H1 (cell line): ENCODE results near the gene TSHZ2. TPM values are rescaled to one million over a fixed set of nuclear protein-coding genes. Genes with fewer than 3 reads are reported as not detected.

Source experiments
- CTCF ChIA-PET: fragments of 300-600 bp; sonication (Branson Sonifier 250); formaldehyde crosslinking; loops from one replicate; lab custom pipeline; 2021; ENCODE audit not compliant: partially characterized antibody; lab: Charles Lee
- POLR2A ChIA-PET: fragments of 300-600 bp; sonication (Branson Sonifier 250); formaldehyde crosslinking; loops from one replicate; lab custom pipeline; 2021; ENCODE audit warnings: inconsistent platforms; ENCODE audit not compliant: partially characterized antibody; lab: Charles Lee
- DNase-seq, 2 experiments: peaks; one replicate each; pipeline versions ENCODE4 v3.0.0 to v3.0.0-alpha.2; 2010 to 2022; ENCODE audit warnings: low spot score in 2 of 2, low read depth in 1 of 2, mixed read lengths in 1 of 2
- FAIRE-seq: peaks from 2 replicates; lab custom pipeline; 2011; peaks lifted over from hg19 to GRCh38; lab: Jason Lieb, UNC
- H2AFZ ChIP-seq: 2 replicates; pipeline ENCODE4 v1.8.1; 2012; ENCODE audit warnings: low read length, inconsistent platforms
- H2AK5ac ChIP-seq: 2 replicates; pipeline ENCODE4 v1.6.1; 2013; ENCODE audit warnings: low read depth, low read length
- H2BK120ac ChIP-seq: replicated peaks from 2 replicates; pipeline ENCODE3; 2013; ENCODE audit warnings: low read depth, low read length, inconsistent platforms
- H2BK12ac ChIP-seq: 2 replicates; pipeline ENCODE4 v1.6.1; 2013; ENCODE audit warnings: low read depth, low read length
- H2BK15ac ChIP-seq: 2 replicates; pipeline ENCODE4 v1.6.1; 2013; ENCODE audit warnings: low read length
- H2BK20ac ChIP-seq: 2 replicates; pipeline ENCODE4 v1.6.1; 2013; ENCODE audit warnings: low read length
- H2BK5ac ChIP-seq: 2 replicates; pipeline ENCODE4 v1.6.1; 2013; ENCODE audit warnings: low read depth, low read length
- H3K14ac ChIP-seq: 2 replicates; pipeline ENCODE4 v1.6.1; 2013; ENCODE audit warnings: inconsistent platforms; ENCODE audit not compliant: insufficient read length
- H3K18ac ChIP-seq: 2 replicates; pipeline ENCODE4 v1.6.1; 2013; ENCODE audit warnings: low read length; ENCODE audit errors: extremely low read depth
- H3K23ac ChIP-seq: 2 replicates; pipeline ENCODE4 v1.6.1; 2013; ENCODE audit warnings: inconsistent platforms; ENCODE audit not compliant: insufficient read length
- H3K23me2 ChIP-seq: 2 replicates; pipeline ENCODE4 v1.6.1; 2013; ENCODE audit warnings: low read depth, low read length
- H3K27ac ChIP-seq: 2 replicates; pipeline ENCODE4 v1.6.1; 2011; ENCODE audit warnings: low read depth, low read length, inconsistent platforms
- H3K27me3 ChIP-seq, 4 experiments: replicated peaks in 1 of 4; 1 replicate in 1 of 4; 2 replicates in 3 of 4; pipeline versions ENCODE4 v1.6.1 to v1.8.1; 2011 to 2013; ENCODE audit warnings: low read length in 3 of 4, mild to moderate bottlenecking in 3 of 4, inconsistent platforms in 2 of 4, mixed read lengths in 2 of 4, moderate library complexity in 1 of 4; ENCODE audit not compliant: control insufficient read depth in 3 of 4, insufficient read depth in 3 of 4; ENCODE audit errors: extremely low read depth in 1 of 4
- H3K36me3 ChIP-seq, 4 experiments: 2 replicates each; pipeline versions ENCODE4 v1.6.1 to v1.8.1; 2011 to 2013; ENCODE audit warnings: mild to moderate bottlenecking in 4 of 4, low read length in 3 of 4, moderate library complexity in 2 of 4, control low read depth in 1 of 4, inconsistent platforms in 1 of 4; ENCODE audit not compliant: insufficient read depth in 4 of 4, control insufficient read depth in 2 of 4
- H3K4ac ChIP-seq: replicated peaks from 2 replicates; pipeline ENCODE3; 2013; ENCODE audit warnings: low read length, low read depth, mixed read lengths, inconsistent platforms; ENCODE audit not compliant: insufficient read length
- H3K4me1 ChIP-seq, 4 experiments: replicated peaks in 1 of 4; 1 replicate in 1 of 4; 2 replicates in 3 of 4; pipeline versions ENCODE4 v1.6.1 to v1.8.1; 2011 to 2013; ENCODE audit warnings: low read length in 3 of 4, inconsistent platforms in 2 of 4, mixed read lengths in 1 of 4; ENCODE audit not compliant: insufficient read depth in 4 of 4, control insufficient read depth in 3 of 4
- H3K4me2 ChIP-seq, 2 experiments: 2 replicates each; pipeline versions ENCODE4 v1.6.1 to v1.8.1; 2011 to 2013; ENCODE audit warnings: low read depth in 2 of 2, low read length in 2 of 2, control low read depth in 1 of 2, inconsistent platforms in 1 of 2, mild to moderate bottlenecking in 1 of 2; ENCODE audit not compliant: insufficient read depth in 1 of 2
- H3K4me3 ChIP-seq, 4 experiments: fragments of 200-600, 300-600 bp in 1 of 4; sonication (generic), shearing (Covaris generic), sonication (Bioruptor Twin) in 1 of 4; 2 replicates each; pipeline versions ENCODE4 v1.5.1 to v1.8.1; 2011 to 2016; ENCODE audit warnings: low read length in 4 of 4, low read depth in 3 of 4, control low read depth in 2 of 4, inconsistent platforms in 2 of 4, mild to moderate bottlenecking in 2 of 4, mixed read lengths in 1 of 4, moderate library complexity in 1 of 4; ENCODE audit not compliant: insufficient read depth in 2 of 4; ENCODE audit errors: extremely low read depth in 1 of 4
- H3K56ac ChIP-seq: replicated peaks from 2 replicates; pipeline ENCODE3; 2013; ENCODE audit warnings: low read depth, mild to moderate bottlenecking, mixed read lengths, low read length, inconsistent platforms; ENCODE audit not compliant: insufficient read length
- H3K79me1 ChIP-seq: 2 replicates; pipeline ENCODE4 v1.6.1; 2013; ENCODE audit warnings: low read depth, low read length, control low read depth
- H3K79me2 ChIP-seq, 2 experiments: 2 replicates each; pipeline versions ENCODE4 v1.6.1 to v1.8.1; 2012 to 2013; ENCODE audit warnings: low read length in 2 of 2, mild to moderate bottlenecking in 2 of 2, inconsistent platforms in 1 of 2; ENCODE audit not compliant: insufficient read depth in 2 of 2, control insufficient read depth in 1 of 2
- H3K9ac ChIP-seq, 4 experiments: replicated peaks in 1 of 4; 1 replicate in 1 of 4; 2 replicates in 3 of 4; pipeline versions ENCODE4 v1.6.1 to v1.8.1; 2011 to 2013; ENCODE audit warnings: low read depth in 3 of 4, low read length in 3 of 4, control low read depth in 2 of 4, mild to moderate bottlenecking in 2 of 4, moderate library complexity in 2 of 4, inconsistent platforms in 1 of 4; ENCODE audit errors: extremely low read depth in 1 of 4
- H3K9me3 ChIP-seq, 2 experiments: 2 replicates each; pipeline versions ENCODE4 v1.6.1 to v1.8.1; 2012 to 2013; ENCODE audit warnings: mild to moderate bottlenecking in 2 of 2, moderate library complexity in 2 of 2, control low read depth in 1 of 2, inconsistent platforms in 1 of 2, low read depth in 1 of 2, low read length in 1 of 2, mixed read lengths in 1 of 2; ENCODE audit not compliant: insufficient read depth in 2 of 2
- H4K20me1 ChIP-seq, 2 experiments: replicated peaks in 1 of 2; 2 replicates each; pipeline versions ENCODE3 to v1.8.1; 2011 to 2013; ENCODE audit warnings: inconsistent platforms in 2 of 2, low read length in 2 of 2, mild to moderate bottlenecking in 1 of 2; ENCODE audit not compliant: insufficient read depth in 2 of 2, control insufficient read depth in 1 of 2
- H4K5ac ChIP-seq: 2 replicates; pipeline ENCODE4 v1.6.1; 2013; ENCODE audit warnings: low read length, low read depth, mixed read lengths, inconsistent platforms; ENCODE audit not compliant: insufficient read length
- H4K8ac ChIP-seq: 2 replicates; pipeline ENCODE4 v1.8.0; 2013; ENCODE audit warnings: mild to moderate bottlenecking, moderate library complexity, low read length, inconsistent platforms; ENCODE audit not compliant: insufficient read depth; ENCODE audit errors: extremely low read depth
- H4K91ac ChIP-seq: replicated peaks from 2 replicates; pipeline ENCODE3; 2013; ENCODE audit warnings: low read length, mixed read lengths, inconsistent platforms; ENCODE audit not compliant: insufficient read length
- BRCA1 ChIP-seq: IDR thresholded peaks from 2 replicates; pipeline ENCODE4 v1.6.1; 2012; ENCODE audit warnings: low read depth, low read length, improper control_type of control experiment
- CHD2 ChIP-seq: IDR thresholded peaks from 2 replicates; pipeline ENCODE4 v1.6.1; 2012; ENCODE audit warnings: low read length, improper control_type of control experiment
- SIN3A ChIP-seq, 2 experiments: IDR thresholded peaks in 1 of 2; conservative IDR thresholded peaks in 1 of 2; 2 replicates each; pipeline ENCODE4 v1.6.1; 2011 to 2012; ENCODE audit warnings: low read length in 2 of 2, improper control_type of control experiment in 1 of 2, low read depth in 1 of 2, mild to moderate bottlenecking in 1 of 2
- SP4 ChIP-seq: IDR thresholded peaks from 2 replicates; pipeline ENCODE4 v1.6.1; 2012; ENCODE audit warnings: low read length, inconsistent platforms
- SUZ12 ChIP-seq: fragments of 200-600 bp; sonication (generic); IDR thresholded peaks from 2 replicates; pipeline ENCODE4 v1.6.1; 2012; ENCODE audit warnings: mild to moderate bottlenecking, inconsistent platforms, low read length, moderate library complexity, mixed read lengths
- WGBS, 2 experiments: shearing (Covaris generic) in 1 of 2; methylation state at CpG; one replicate each; pipeline versions ENCODE4 v1.1.6 to v1.1.7; 2013 to 2015; ENCODE audit warnings: low lambda C conversion rate in 2 of 2, mixed read lengths in 2 of 2, inconsistent platforms in 1 of 2, low coverage in 1 of 2, missing lambda C conversion rate in 1 of 2; ENCODE audit not compliant: insufficient replicate concordance in 2 of 2, insufficient coverage in 1 of 2, insufficient read length in 1 of 2; ENCODE audit errors: extremely low coverage in 1 of 2, missing lambda C conversion rate in 1 of 2; 5-methylcytosine and 5-hydroxymethylcytosine counted together
- polyA plus RNA-seq, 7 experiments: library from polyadenylated mRNA; depleted of rRNA in 3 of 7; stranded (reverse) in 5 of 7; unstranded in 2 of 7; fragments of >200 nt in 5 of 7; fragments of 200-250 nt in 2 of 7; gene quantifications; 1 replicate in 5 of 7; 2 replicates in 1 of 7; 4 replicates in 1 of 7; pipeline versions ENCODE4 v1.2.1 to v1.2.3, GENCODE V29; 2011 to 2013; ENCODE audit warnings: missing spikeins in 2 of 7, mixed read lengths in 2 of 7
- total RNA-seq: library from RNA; stranded (reverse); fragmentation: NEBNext Ultra II Directional; extraction: Animal tissue kit (Norgen Biotek cat#: 25700); gene quantifications from 2 replicates; pipeline ENCODE4 v1.2.1, GENCODE V29; 2021

The TSHZ2 gene
- total and polyA plus RNA-seq, 2 of the 8 experiments (the other 6 are each of a cell fraction or from before 2014, with no cell fraction given) = 0.14 to 0.30 TPM

DNA sequence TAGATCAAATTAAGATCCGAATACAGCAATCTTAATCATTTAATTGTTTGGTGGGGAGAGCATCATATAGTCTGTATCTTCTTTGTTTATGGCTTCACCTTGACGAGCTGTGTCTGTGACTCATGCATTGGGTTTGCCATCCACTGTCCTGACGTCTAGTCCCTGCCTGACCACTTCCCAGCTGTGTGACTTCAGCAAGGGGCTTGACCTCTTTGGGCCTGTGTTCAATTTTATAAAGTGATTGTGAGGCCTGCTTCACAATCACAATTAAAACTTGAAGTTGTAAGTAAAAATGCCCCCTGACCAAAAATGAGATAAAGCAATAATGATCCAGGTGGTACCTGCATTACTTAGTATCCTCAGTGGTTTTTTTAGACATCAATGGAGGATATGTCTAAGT lies 412.2 kb downstream of the TSHZ2 start:
- POLR2A ChIA-PET = no interaction called here
- Histone ChIP-seq H3K79me2 (no peaks in the 10 kb centered on the region), H2BK120ac (no peak overlapping the region), H2BK12ac (no peak overlapping the region), H2AK5ac (no peak overlapping the region), H3K4me3 (no peak overlapping the region), H3K27ac (no peak overlapping the region), H3K23ac (no peak overlapping the region), H3K9me3 (no peaks in the 10 kb centered on the region), H4K91ac (no peak overlapping the region), H3K56ac (no peak overlapping the region), H4K8ac (no peak overlapping the region), H2BK5ac (no peak overlapping the region), H3K18ac (no peak overlapping the region), H3K79me1 (no peaks in the 10 kb centered on the region), H3K23me2 (no peaks in the 10 kb centered on the region), H3K14ac (no peak overlapping the region), H2AFZ (peak overlapping the region; percentile 39; the same call in 1 of the 2 replicates), H4K20me1 (no peaks in the 10 kb centered on the region), H3K4ac (no peak overlapping the region), H3K4me2 (no peak overlapping the region), H3K9ac (no peak overlapping the region), H3K27me3 (no peaks in the 10 kb centered on the region), H2BK15ac (0 out of 2 replicates have a peak overlapping the region, but pooled peaks have one; percentile 65), H3K36me3 (no peaks in the 10 kb centered on the region), H2BK20ac (no peak overlapping the region), H3K4me1 (peaks cover 0 to 4% (median 2%) of the 10 kb centered on the region in 4 experiments; a peak in 2 of 7 replicates), H4K5ac (no peak overlapping the region)
- WGBS, 2 experiments = 87% methylated on average over 3 of the region's 3 CpGs; no CpG with 5 or more reads in 1 of the 2 experiments
- CTCF ChIA-PET = interaction anchor here (0.6 kb wide), 1 partner anchor 524 kb away, joined by 3 read pairs; no protein-coding TSS in a partner anchor
- DNase-seq (no peak), FAIRE-seq (no peak)
- no peak for TF ChIP-seq SUZ12
- TF ChIP-seq SP4 = no peak
- TF ChIP-seq BRCA1 = no peak
- no peak for TF ChIP-seq SIN3A (conservative IDR thresholded peaks at IDR 0.05 in 1 of 2, IDR thresholded peaks at IDR 0.05 in 1 of 2; ENCODE audit: low read depth in 1 of 2, low read length in 2 of 2)
- no peak for TF ChIP-seq CHD2
